ENCODE data around the gene EFCAB11. TPM values are rescaled to one million over a fixed set of nuclear protein-coding genes. Genes with fewer than 3 reads are reported as not detected.
"Not testable (repeated sequence)": the region's sequence is repeated elsewhere in the genome, so short reads cannot be mapped to it uniquely, and the experiment has no call there.

EFCAB11 gene
- total RNA-seq, 1 experiment from 2014 or later, result 15.5 TPM

- TF ChIP-seq, protein P1, sequence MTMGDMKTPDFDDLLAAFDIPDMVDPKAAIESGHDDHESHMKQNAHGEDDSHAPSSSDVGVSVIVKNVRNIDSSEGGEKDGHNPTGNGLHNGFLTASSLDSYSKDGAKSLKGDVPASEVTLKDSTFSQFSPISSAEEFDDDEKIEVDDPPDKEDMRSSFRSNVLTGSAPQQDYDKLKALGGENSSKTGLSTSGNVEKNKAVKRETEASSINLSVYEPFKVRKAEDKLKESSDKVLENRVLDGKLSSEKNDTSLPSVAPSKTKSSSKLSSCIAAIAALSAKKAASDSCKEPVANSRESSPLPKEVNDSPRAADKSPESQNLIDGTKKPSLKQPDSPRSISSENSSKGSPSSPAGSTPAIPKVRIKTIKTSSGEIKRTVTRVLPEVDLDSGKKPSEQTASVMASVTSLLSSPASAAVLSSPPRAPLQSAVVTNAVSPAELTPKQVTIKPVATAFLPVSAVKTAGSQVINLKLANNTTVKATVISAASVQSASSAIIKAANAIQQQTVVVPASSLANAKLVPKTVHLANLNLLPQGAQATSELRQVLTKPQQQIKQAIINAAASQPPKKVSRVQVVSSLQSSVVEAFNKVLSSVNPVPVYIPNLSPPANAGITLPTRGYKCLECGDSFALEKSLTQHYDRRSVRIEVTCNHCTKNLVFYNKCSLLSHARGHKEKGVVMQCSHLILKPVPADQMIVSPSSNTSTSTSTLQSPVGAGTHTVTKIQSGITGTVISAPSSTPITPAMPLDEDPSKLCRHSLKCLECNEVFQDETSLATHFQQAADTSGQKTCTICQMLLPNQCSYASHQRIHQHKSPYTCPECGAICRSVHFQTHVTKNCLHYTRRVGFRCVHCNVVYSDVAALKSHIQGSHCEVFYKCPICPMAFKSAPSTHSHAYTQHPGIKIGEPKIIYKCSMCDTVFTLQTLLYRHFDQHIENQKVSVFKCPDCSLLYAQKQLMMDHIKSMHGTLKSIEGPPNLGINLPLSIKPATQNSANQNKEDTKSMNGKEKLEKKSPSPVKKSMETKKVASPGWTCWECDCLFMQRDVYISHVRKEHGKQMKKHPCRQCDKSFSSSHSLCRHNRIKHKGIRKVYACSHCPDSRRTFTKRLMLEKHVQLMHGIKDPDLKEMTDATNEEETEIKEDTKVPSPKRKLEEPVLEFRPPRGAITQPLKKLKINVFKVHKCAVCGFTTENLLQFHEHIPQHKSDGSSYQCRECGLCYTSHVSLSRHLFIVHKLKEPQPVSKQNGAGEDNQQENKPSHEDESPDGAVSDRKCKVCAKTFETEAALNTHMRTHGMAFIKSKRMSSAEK (CRISPR knock-in tag; IDR thresholded peaks at IDR 0.05; ENCODE audit: borderline replicate concordance), result no peak
- no peak for TF ChIP-seq TCF7 (CRISPR knock-in tag; IDR thresholded peaks at IDR 0.05; ENCODE audit: low read depth)
- TF ChIP-seq GTF2I (CRISPR knock-in tag; conservative IDR thresholded peaks at IDR 0.05), result no peak
- TF ChIP-seq, protein P2, sequence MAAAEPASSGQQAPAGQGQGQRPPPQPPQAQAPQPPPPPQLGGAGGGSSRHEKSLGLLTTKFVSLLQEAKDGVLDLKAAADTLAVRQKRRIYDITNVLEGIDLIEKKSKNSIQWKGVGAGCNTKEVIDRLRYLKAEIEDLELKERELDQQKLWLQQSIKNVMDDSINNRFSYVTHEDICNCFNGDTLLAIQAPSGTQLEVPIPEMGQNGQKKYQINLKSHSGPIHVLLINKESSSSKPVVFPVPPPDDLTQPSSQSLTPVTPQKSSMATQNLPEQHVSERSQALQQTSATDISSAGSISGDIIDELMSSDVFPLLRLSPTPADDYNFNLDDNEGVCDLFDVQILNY (CRISPR knock-in tag; IDR thresholded peaks at IDR 0.05), result no peak
- TF ChIP-seq STAT6 (CRISPR knock-in tag; conservative IDR thresholded peaks at IDR 0.05; ENCODE audit: low read depth), result no peak
Observed at GRCh38 chr14:89899291-89899690, 55.2 kb downstream of the EFCAB11 start (continued).

- H3K36me3 Mint-ChIP-seq; POLR2A ChIA-PET; H3K27me3 Mint-ChIP-seq (ENCODE audit: low read depth); H3K9me3 Mint-ChIP-seq; ATAC-seq; DNase-seq (ENCODE audit: low spot score); H3K27ac Mint-ChIP-seq; H3K4me1 Mint-ChIP-seq; H3K4me3 Mint-ChIP-seq: not testable (repeated sequence)
- CTCF ChIA-PET, result interaction anchor here (0.9 kb wide), 1 partner anchor 46 kb away, joined by 3 read pairs; no protein-coding TSS in a partner anchor
Observed at GRCh38 chr14:89893388-89893787, 61.1 kb downstream of the EFCAB11 start.

DNA sequence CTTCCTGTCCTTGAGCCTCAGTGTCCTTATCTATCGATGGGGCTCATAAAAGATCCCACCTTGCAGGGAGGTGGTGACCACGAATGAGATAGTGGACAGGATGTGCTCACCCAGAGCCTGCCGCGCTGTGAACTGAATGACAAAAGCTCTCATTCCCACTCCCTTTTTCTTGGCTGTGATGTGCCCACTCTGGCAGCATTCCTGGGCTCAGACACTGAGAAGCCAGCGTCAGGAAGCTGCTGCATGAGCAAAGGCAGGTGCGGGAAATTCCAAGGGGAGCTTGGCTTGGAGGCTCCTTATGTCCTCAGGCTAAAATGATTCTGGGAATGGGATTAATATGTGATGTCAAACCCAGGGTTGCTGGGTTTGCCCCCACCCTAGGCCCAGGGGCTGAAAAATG is 61.6 kb downstream of the EFCAB11 start:
- ATAC-seq, result no peak
- TF ChIP-seq ZNF263 (CRISPR knock-in tag; IDR thresholded peaks at IDR 0.05; ENCODE audit: low read depth) (no peak), ATF6 (CRISPR knock-in tag; IDR thresholded peaks at IDR 0.05) (no peak), PRDM15 (CRISPR knock-in tag; IDR thresholded peaks at IDR 0.05) (no peak), ZBTB21 (CRISPR knock-in tag; IDR thresholded peaks at IDR 0.05; ENCODE audit: borderline replicate concordance) (no peak), ELF4 (CRISPR knock-in tag; IDR thresholded peaks at IDR 0.05; ENCODE audit: low read depth) (no peak), NR3C1 (CRISPR knock-in tag; conservative IDR thresholded peaks at IDR 0.05; ENCODE audit: low read depth) (no peak), ZNF423 (CRISPR knock-in tag; IDR thresholded peaks at IDR 0.05) (no peak), GTF2I (CRISPR knock-in tag; conservative IDR thresholded peaks at IDR 0.05) (no peak), GABPB1 (CRISPR knock-in tag; IDR thresholded peaks at IDR 0.05) (no peak)
- TF ChIP-seq, protein P2 (CRISPR knock-in tag; IDR thresholded peaks at IDR 0.05), result no peak
- TF ChIP-seq, protein P3, sequence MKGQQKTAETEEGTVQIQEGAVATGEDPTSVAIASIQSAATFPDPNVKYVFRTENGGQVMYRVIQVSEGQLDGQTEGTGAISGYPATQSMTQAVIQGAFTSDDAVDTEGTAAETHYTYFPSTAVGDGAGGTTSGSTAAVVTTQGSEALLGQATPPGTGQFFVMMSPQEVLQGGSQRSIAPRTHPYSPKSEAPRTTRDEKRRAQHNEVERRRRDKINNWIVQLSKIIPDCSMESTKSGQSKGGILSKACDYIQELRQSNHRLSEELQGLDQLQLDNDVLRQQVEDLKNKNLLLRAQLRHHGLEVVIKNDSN (CRISPR knock-in tag; IDR thresholded peaks at IDR 0.05), result no peak
- TF ChIP-seq, protein P4, sequence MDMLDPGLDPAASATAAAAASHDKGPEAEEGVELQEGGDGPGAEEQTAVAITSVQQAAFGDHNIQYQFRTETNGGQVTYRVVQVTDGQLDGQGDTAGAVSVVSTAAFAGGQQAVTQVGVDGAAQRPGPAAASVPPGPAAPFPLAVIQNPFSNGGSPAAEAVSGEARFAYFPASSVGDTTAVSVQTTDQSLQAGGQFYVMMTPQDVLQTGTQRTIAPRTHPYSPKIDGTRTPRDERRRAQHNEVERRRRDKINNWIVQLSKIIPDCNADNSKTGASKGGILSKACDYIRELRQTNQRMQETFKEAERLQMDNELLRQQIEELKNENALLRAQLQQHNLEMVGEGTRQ (CRISPR knock-in tag; IDR thresholded peaks at IDR 0.05), result no peak

More for the DNA sequence above, 61.6 kb downstream of the EFCAB11 start:
- H3K36me3 Mint-ChIP-seq, result peaks cover 2% of the 10 kb centered on the region; the same call in 1 of the 2 replicates
- H3K27me3 Mint-ChIP-seq (ENCODE audit: low read depth), result no peaks in the 10 kb centered on the region
- H3K4me3 Mint-ChIP-seq, result no peak overlapping the region
- DNase-seq (ENCODE audit: low spot score), result no peak
- no peaks in the 10 kb centered on the region for H3K4me1 Mint-ChIP-seq
- POLR2A ChIA-PET, result no interaction called here
- peaks cover 4% of the 10 kb centered on the region; the same call in 1 of the 2 replicates for H3K9me3 Mint-ChIP-seq
- CTCF ChIA-PET, result interaction anchor here (0.9 kb wide), 1 partner anchor 46 kb away, joined by 3 read pairs; no protein-coding TSS in a partner anchor
- no peak overlapping the region for H3K27ac Mint-ChIP-seq
